GM12873 (cell line): Measurements from ENCODE around the gene C6orf132.

Source experiments
- TF ChIP-seq, protein P1 (sequence below): IDR thresholded peaks from 2 replicates; pipeline ENCODE4 v1.5.1; 2012; ENCODE audit warnings: low read depth, mild to moderate bottlenecking, moderate library complexity, low read length, control low read depth; ENCODE audit not compliant: insufficient read depth; ENCODE audit errors: missing control alignments

Gene C6orf132

DNA sequence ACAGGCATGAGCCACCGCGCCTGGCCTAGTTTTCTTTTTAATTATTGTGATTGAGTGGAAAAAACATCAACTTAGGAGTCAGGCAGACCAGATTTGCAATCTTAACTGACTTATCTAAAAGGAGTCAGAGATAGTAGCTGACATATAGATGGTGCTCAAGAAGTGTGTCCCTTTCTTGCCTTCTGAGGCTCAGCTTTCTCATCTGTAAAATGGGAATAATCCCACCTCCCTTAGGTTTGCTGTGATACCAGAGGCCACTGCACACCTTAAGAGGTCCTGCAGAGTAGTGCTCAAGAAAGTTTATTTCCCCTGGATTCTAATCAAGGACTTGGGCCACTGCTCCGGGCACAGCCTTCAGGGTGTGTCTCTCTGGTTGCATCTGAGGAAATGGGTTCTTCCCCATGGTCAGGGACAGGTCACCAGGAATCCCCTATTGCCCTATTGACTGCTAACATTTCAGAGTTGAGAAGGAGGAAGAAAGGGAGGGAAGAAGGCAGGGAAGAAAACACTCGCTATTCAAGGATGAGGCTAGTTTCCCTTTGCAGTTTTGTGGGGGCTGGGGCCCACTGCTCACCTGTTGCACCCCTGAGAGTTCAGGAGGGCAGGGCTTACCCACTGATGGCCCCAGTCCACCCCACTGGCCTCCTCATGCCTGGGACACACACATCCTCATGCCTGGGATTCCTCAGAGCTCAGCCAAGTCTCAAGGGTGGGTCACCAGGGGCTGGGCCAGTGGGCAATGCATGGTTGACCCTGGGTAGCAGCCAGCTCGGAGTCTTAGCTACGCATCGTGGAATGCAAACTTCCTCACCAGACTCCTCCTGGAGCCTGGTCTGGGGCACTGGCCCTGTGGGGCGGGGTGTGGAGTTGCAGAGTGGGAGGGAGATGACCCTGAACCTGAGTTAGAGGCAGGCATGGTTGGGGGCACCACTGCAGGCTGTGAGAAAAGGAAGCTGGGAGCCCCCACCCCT, 21.2 kb downstream of the C6orf132 start:
- TF ChIP-seq, protein P1, sequence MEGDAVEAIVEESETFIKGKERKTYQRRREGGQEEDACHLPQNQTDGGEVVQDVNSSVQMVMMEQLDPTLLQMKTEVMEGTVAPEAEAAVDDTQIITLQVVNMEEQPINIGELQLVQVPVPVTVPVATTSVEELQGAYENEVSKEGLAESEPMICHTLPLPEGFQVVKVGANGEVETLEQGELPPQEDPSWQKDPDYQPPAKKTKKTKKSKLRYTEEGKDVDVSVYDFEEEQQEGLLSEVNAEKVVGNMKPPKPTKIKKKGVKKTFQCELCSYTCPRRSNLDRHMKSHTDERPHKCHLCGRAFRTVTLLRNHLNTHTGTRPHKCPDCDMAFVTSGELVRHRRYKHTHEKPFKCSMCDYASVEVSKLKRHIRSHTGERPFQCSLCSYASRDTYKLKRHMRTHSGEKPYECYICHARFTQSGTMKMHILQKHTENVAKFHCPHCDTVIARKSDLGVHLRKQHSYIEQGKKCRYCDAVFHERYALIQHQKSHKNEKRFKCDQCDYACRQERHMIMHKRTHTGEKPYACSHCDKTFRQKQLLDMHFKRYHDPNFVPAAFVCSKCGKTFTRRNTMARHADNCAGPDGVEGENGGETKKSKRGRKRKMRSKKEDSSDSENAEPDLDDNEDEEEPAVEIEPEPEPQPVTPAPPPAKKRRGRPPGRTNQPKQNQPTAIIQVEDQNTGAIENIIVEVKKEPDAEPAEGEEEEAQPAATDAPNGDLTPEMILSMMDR, result no peak

DNA sequence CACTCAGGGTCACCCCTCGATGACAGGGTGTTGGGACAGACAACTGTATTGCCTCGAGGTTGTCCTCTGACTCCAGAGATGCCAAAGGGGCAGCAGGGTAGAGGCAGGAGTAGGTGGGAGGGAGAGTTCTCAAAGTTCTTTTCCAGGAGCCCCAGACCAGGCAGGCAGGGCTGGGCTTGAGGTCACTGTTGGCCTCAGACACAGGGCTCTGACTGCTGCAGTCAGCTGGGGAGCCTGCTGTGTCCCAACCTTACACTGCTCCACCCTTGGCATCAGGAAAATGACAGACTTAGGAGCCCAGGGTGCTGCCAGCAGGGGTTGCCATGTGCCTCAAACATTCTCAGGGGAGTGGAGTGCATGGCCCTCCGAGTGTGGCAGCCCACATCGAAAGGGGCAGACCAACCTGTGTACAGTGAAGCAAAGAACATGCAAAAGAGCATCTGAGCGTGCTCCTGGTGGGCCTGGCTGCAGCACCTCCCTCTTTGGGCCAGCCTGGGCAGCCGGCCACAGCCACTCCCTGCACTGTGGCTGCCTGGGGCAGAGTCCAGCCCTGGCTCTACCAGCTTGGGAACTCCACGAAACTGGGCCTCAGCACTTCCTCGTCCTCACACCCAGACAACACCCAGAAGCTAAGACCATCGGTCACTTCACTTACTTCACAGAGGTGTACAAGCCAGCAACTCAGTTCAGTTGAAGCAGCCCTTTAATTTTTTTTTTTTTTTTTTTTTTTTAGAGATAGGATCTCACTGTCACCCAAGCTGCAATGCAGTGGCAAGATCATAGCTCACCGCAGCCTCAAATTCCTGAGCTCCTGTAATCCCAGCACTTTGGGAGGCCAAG, 24.0 kb downstream of the C6orf132 start:
- TF ChIP-seq, protein P1, result no peak

DNA sequence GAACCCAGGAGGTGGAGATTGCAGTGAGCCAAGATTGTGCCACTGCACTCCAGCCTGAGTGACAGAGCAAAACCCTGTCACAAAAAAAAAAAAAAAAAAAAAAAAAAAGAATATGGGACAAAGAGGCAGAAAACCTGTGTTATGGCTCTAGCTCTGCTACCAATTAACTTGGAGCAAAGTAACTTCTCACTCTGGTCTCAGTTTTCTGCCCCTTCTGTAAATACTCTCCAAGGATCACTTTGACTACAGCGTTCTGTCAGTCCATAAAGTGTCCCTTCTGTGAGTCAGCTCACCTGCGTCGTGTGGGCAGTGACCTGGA, 24.6 kb downstream of the C6orf132 start:
- TF ChIP-seq, protein P1, result no peak

DNA sequence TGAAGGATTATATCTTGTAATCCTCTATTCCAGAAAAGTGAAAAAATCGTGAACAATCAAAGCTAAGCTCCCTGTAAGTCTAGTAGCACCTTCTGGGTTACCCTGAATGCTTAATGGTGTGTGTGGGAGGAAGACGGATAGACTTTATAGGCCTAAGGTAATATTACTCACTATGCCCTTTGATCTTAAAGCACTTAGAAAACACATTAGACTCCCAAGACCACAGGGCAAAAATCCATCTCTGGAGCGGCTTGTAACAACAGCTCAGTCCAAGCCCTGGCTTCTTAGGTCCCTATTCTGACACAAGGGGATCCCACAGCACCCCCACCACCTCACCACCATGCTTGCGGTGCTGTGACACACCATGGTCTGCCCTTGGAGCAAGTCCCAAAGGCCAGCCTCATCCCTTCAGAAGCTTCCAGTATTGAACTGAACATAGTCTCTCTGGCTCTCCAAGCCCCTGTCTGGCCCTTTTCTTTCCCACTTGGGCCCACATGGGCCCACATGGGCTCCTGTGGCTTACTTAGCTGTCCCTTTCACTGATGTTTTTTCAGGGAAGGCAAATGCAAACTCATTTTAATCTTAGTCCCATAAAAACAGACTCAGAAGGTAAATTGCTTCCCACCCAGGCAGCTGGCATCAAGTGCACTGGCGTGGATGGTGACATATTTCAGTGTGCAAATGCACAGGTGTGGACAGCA, 28.3 kb downstream of the C6orf132 start:
- TF ChIP-seq, protein P1, result no peak

DNA sequence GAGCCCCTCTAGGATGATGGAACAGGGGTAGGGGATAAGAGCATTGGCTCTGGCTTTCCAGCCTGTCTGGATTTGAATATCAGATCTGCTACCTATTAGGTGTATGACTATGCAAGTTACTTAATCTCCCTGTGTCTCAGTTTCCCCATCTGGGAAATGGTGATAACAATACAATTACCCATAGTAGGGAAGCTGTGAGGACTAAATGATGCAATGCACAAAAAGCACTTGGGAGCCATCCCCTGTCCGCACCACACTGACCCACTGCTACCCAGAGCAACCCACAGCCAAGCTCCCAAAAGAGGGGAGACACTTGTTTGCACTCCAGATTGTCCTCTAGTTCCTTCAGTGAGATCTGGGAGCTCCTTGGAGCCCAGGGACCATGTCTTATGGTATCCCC, 30.1 kb downstream of the C6orf132 start:
- TF ChIP-seq, protein P1, result no peak

DNA sequence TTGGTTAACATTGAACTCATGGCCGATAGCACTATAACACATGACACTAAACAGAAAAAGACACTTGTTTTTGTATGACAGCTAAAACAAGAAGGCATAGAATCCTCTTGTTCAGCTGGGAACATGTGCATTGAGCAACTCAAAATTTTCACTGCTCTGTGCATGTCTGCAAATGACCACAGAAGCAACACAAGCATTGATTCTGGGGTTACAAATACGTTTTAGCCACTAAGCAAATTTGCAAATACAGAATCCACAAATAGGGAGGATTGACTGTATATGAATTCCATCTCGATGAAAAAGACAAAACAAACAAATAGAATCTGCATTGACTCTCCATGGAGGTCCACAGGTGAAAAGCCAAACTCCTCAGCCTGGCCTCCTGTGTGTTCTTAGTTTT, 31.7 kb downstream of the C6orf132 start:
- TF ChIP-seq, protein P1, result no peak
